Fibroblast of lung (primary cell): ENCODE results near the gene GAL.

Experiments used
- EZH2 ChIP-seq: IDR thresholded peaks from 2 replicates; pipeline ENCODE4 v1.5.1; 2012; ENCODE audit warnings: low read length, control low read depth, mild to moderate bottlenecking; ENCODE audit errors: missing control alignments
- TF ChIP-seq, protein P1 (sequence below), 2 donors: IDR thresholded peaks in 1 of 2; conservative IDR thresholded peaks in 1 of 2; 1 replicate in 1 of 2; 2 replicates in 1 of 2; pipeline ENCODE4 v1.5.1; 2011 to 2012; ENCODE audit warnings: low read length in 2 of 2, control low read depth in 1 of 2, inconsistent platforms in 1 of 2, low read depth in 1 of 2, mild to moderate bottlenecking in 1 of 2

GRCh38 chr11:68682531-68682961 is 1.8 kb upstream of the GAL start:
- no peak for TF ChIP-seq EZH2
- TF ChIP-seq, protein P1, sequence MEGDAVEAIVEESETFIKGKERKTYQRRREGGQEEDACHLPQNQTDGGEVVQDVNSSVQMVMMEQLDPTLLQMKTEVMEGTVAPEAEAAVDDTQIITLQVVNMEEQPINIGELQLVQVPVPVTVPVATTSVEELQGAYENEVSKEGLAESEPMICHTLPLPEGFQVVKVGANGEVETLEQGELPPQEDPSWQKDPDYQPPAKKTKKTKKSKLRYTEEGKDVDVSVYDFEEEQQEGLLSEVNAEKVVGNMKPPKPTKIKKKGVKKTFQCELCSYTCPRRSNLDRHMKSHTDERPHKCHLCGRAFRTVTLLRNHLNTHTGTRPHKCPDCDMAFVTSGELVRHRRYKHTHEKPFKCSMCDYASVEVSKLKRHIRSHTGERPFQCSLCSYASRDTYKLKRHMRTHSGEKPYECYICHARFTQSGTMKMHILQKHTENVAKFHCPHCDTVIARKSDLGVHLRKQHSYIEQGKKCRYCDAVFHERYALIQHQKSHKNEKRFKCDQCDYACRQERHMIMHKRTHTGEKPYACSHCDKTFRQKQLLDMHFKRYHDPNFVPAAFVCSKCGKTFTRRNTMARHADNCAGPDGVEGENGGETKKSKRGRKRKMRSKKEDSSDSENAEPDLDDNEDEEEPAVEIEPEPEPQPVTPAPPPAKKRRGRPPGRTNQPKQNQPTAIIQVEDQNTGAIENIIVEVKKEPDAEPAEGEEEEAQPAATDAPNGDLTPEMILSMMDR (conservative IDR thresholded peaks at IDR 0.05 in 1 of 2, IDR thresholded peaks at IDR 0.05 in 1 of 2; ENCODE audit: low read depth in 1 of 2, low read length in 2 of 2), result no peak
